NCI-H128 (cell line): ENCODE measurements around the gene TINAGL1.
A peak's percentile ranks its signal among the peaks of the same experiment; 100 is the strongest.

Experiments
- DNase-seq: peaks from one replicate; lab custom pipeline; 2025; ENCODE audit not compliant: unreplicated experiment; lab: John Stamatoyannopoulos, UW

The TINAGL1 gene

GRCh38 chr1:31576201-31576669 is at the start of gene TINAGL1:
TINAGL1 (plus strand) TSS chr1:31576515; CDS start chr1:31577149, 634 bp downstream.
- no peak for DNase-seq

- no peak for DNase-seq
Measured at GRCh38 chr1:31529999-31530684, 46.2 kb upstream of the TINAGL1 start.

- DNase-seq = no peak
Measured at GRCh38 chr1:31531177-31531999, 44.9 kb upstream of the TINAGL1 start.

- DNase-seq = no peak
Measured at GRCh38 chr1:31532173-31532572, 44.1 kb upstream of the TINAGL1 start.

GRCh38 chr1:31535561-31535960 is 40.8 kb upstream of the TINAGL1 start:
- DNase-seq = no peak

GRCh38 chr1:31539329-31539728 is 37.0 kb upstream of the TINAGL1 start:
- no peak for DNase-seq

GRCh38 chr1:31541194-31541593 is 35.1 kb upstream of the TINAGL1 start:
- no peak for DNase-seq

- no peak for DNase-seq
Measured at GRCh38 chr1:31545927-31546540, 30.3 kb upstream of the TINAGL1 start.

GRCh38 chr1:31548534-31548906 is 27.8 kb upstream of the TINAGL1 start:
- DNase-seq = no peak

- peak; percentile 90 for DNase-seq
Measured at GRCh38 chr1:31548907-31549808, 27.2 kb upstream of the TINAGL1 start.

GRCh38 chr1:31549809-31550620 is 26.3 kb upstream of the TINAGL1 start:
- DNase-seq = no peak

- DNase-seq = no peak
Measured at GRCh38 chr1:31551208-31551607, 25.1 kb upstream of the TINAGL1 start.

GRCh38 chr1:31552489-31552888 is 23.8 kb upstream of the TINAGL1 start:
- DNase-seq = no peak

- no peak for DNase-seq
Measured at GRCh38 chr1:31556481-31557006, 19.8 kb upstream of the TINAGL1 start.

GRCh38 chr1:31559715-31560114 is 16.6 kb upstream of the TINAGL1 start:
- DNase-seq = no peak

- no peak for DNase-seq
Measured at GRCh38 chr1:31560394-31560793, 15.9 kb upstream of the TINAGL1 start.

- no peak for DNase-seq
Measured at GRCh38 chr1:31562707-31563360, 13.5 kb upstream of the TINAGL1 start.

- DNase-seq = no peak
Measured at GRCh38 chr1:31564606-31564989, 11.7 kb upstream of the TINAGL1 start.

GRCh38 chr1:31567956-31568570 is 8.3 kb upstream of the TINAGL1 start:
- no peak for DNase-seq
